Liver (tissue), 9 donors: Measurements from ENCODE around the gene CETN3. TPM values are rescaled to one million over a fixed set of nuclear protein-coding genes. Genes with fewer than 3 reads are reported as not detected.

Experiments
- DNase-seq: peaks from one replicate; pipeline ENCODE4 v3.0.0-alpha.2; 2017; ENCODE audit warnings: low spot score
- H3K27ac ChIP-seq, 2 donors: one replicate each; pipeline ENCODE4 v1.7.0; 2013; ENCODE audit warnings: inconsistent platforms in 2 of 2, low read length in 2 of 2, control low read depth in 1 of 2, low read depth in 1 of 2, mild to moderate bottlenecking in 1 of 2
- H3K27me3 ChIP-seq, 4 donors: one replicate each; pipeline versions ENCODE4 v1.6.1 to v1.7.0; 2013; ENCODE audit warnings: low read length in 3 of 4, inconsistent platforms in 1 of 4, mild to moderate bottlenecking in 1 of 4, moderate library complexity in 1 of 4; ENCODE audit not compliant: control insufficient read depth in 4 of 4, insufficient read depth in 4 of 4
- H3K36me3 ChIP-seq, 4 donors: one replicate each; pipeline versions ENCODE4 v1.6.1 to v1.7.0; 2013; ENCODE audit warnings: low read length in 3 of 4, mild to moderate bottlenecking in 3 of 4, low read depth in 1 of 4, moderate library complexity in 1 of 4; ENCODE audit not compliant: control insufficient read depth in 4 of 4, insufficient read depth in 3 of 4
- H3K4me1 ChIP-seq, 4 donors: one replicate each; pipeline versions ENCODE4 v1.6.1 to v1.7.0; 2013; ENCODE audit warnings: low read length in 3 of 4, mild to moderate bottlenecking in 3 of 4, moderate library complexity in 1 of 4; ENCODE audit not compliant: control insufficient read depth in 4 of 4, insufficient read depth in 4 of 4
- H3K4me3 ChIP-seq, 3 donors: one replicate each; pipeline versions ENCODE4 v1.6.1 to v1.7.0; 2013; ENCODE audit warnings: low read length in 3 of 3, control low read depth in 1 of 3, low read depth in 1 of 3, mild to moderate bottlenecking in 1 of 3
- H3K9ac ChIP-seq, 2 donors: one replicate each; pipeline ENCODE4 v1.7.0; 2013; ENCODE audit warnings: low read length in 2 of 2, mild to moderate bottlenecking in 2 of 2, moderate library complexity in 2 of 2, control low read depth in 1 of 2, low read depth in 1 of 2
- H3K9me3 ChIP-seq, 4 donors: one replicate each; pipeline versions ENCODE4 v1.6.1 to v1.7.0; 2013; ENCODE audit warnings: low read length in 3 of 4; ENCODE audit not compliant: control insufficient read depth in 4 of 4
- ATF3 ChIP-seq: IDR thresholded peaks from 2 replicates; pipeline ENCODE4 v1.6.1; 2016; ENCODE audit warnings: antibody characterized with exemption
- EGR1 ChIP-seq, 2 donors: IDR thresholded peaks; 2 replicates each; pipeline ENCODE4 v1.6.1; 2016 to 2018; ENCODE audit warnings: antibody characterized with exemption in 2 of 2, low read depth in 2 of 2
- FOXA1 ChIP-seq: IDR thresholded peaks from 2 replicates; pipeline ENCODE4 v1.6.1; 2016; ENCODE audit warnings: antibody characterized with exemption
- GABPA ChIP-seq, 2 donors: IDR thresholded peaks in 1 of 2; conservative IDR thresholded peaks in 1 of 2; 2 replicates each; pipeline ENCODE4 v1.6.1; 2016; ENCODE audit warnings: antibody characterized with exemption in 2 of 2, mild to moderate bottlenecking in 1 of 2, moderate library complexity in 1 of 2
- JUND ChIP-seq, 2 donors: IDR thresholded peaks; 2 replicates each; pipeline ENCODE4 v1.6.1; 2016; ENCODE audit warnings: antibody characterized with exemption in 2 of 2
- MAX ChIP-seq: IDR thresholded peaks from 2 replicates; pipeline ENCODE4 v1.6.1; 2016; ENCODE audit warnings: antibody characterized with exemption
- TAF1 ChIP-seq: conservative IDR thresholded peaks from 2 replicates; pipeline ENCODE4 v1.6.1; 2016; ENCODE audit warnings: antibody characterized with exemption, mild to moderate bottlenecking
- YY1 ChIP-seq: IDR thresholded peaks from 2 replicates; pipeline ENCODE4 v1.6.1; 2016; ENCODE audit warnings: antibody characterized with exemption, mild to moderate bottlenecking
- ZBTB33 ChIP-seq: IDR thresholded peaks from 2 replicates; pipeline ENCODE4 v1.6.1; 2016; ENCODE audit warnings: antibody characterized with exemption
- WGBS: extraction: QIAGEN DNeasy Blood & Tissue Kit; methylation state at CpG from one replicate; pipeline ENCODE4 v1.1.7; 2013; 5-methylcytosine and 5-hydroxymethylcytosine counted together
- polyA plus RNA-seq, 2 donors: library from polyadenylated mRNA; stranded (reverse) in 1 of 2; unstranded in 1 of 2; fragments of 200-250 nt in 1 of 2; fragments of >200 nt in 1 of 2; fragmentation: Nextera tagmentation in 1 of 2; extraction: Ambion mirVana in 1 of 2; gene quantifications; one replicate each; pipeline versions ENCODE4 v1.2.1 to v1.2.3, GENCODE V29; 2013 to 2015
- total RNA-seq, 2 donors: library from RNA; depleted of rRNA; stranded (reverse); fragments of >200 nt; gene quantifications; one replicate each; pipeline ENCODE4 v1.2.3, GENCODE V29; 2014
- TF ChIP-seq, protein P1 (sequence below): IDR thresholded peaks from 2 replicates; pipeline ENCODE4 v1.6.1; 2016; ENCODE audit warnings: antibody characterized with exemption, mild to moderate bottlenecking
- donor health status: healthy.
- donor health status: healthy.
- donor health status: healthy.
- donor health status: healthy.
- donor health status: healthy.

CETN3 gene
- total and polyA plus RNA-seq, 4 donors: 2.8 to 9.4 (median 6.9) TPM

DNA sequence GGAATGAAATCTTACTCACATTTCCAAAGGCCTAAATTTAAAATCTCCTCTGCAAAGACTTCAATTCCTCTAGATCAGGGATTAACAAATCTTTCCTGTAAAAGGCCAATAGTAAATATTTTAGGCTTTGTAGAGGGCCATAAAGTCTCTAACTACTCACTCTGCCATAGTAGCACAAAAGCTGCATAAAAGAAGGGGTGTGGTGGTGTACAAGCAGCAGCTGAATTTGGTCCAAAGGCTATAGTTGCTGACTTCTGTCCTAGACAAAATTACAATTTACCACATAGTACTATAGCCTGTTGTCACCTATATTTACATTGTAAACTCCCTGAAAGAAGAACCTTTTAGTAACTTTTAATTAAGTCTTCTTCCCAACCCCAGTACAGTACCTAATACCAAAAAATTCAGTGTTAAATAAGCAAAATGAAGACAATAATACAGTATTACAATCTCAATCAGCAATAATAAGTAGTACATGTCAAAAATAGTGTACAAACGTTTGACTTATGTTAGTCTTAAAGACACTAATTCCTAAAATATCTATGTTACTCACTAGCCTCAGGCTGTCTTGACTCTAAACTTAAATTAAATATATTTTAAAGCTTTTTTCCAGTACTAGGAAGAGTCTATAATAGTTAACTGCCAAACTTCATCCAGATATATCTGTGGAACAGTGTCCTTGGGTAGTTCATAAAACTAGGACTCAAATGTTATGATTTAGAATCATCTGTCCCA, 6.9 kb downstream of the CETN3 start:
- Histone ChIP-seq H3K27ac (no peak overlapping the region), H3K4me1 (peaks cover 0 to 1% (median 0%) of the 10 kb centered on the region in 4 donors), H3K4me3 (no peak overlapping the region), H3K9me3 (no peaks in the 10 kb centered on the region), H3K27me3 (no peaks in the 10 kb centered on the region), H3K9ac (no peak overlapping the region), H3K36me3 (peaks cover 0 to 16% (median 9%) of the 10 kb centered on the region in 4 donors)
- TF ChIP-seq TAF1 (no peak), YY1 (no peak), EGR1 (IDR thresholded peaks at IDR 0.05; ENCODE audit: low read depth in 2 of 2) (no peak), ATF3 (no peak), MAX (no peak), GABPA (IDR thresholded peaks at IDR 0.05 in 1 of 2, conservative IDR thresholded peaks at IDR 0.05 in 1 of 2) (no peak), JUND (IDR thresholded peaks at IDR 0.05) (no peak), ZBTB33 (no peak), FOXA1 (no peak)
- TF ChIP-seq, protein P1, sequence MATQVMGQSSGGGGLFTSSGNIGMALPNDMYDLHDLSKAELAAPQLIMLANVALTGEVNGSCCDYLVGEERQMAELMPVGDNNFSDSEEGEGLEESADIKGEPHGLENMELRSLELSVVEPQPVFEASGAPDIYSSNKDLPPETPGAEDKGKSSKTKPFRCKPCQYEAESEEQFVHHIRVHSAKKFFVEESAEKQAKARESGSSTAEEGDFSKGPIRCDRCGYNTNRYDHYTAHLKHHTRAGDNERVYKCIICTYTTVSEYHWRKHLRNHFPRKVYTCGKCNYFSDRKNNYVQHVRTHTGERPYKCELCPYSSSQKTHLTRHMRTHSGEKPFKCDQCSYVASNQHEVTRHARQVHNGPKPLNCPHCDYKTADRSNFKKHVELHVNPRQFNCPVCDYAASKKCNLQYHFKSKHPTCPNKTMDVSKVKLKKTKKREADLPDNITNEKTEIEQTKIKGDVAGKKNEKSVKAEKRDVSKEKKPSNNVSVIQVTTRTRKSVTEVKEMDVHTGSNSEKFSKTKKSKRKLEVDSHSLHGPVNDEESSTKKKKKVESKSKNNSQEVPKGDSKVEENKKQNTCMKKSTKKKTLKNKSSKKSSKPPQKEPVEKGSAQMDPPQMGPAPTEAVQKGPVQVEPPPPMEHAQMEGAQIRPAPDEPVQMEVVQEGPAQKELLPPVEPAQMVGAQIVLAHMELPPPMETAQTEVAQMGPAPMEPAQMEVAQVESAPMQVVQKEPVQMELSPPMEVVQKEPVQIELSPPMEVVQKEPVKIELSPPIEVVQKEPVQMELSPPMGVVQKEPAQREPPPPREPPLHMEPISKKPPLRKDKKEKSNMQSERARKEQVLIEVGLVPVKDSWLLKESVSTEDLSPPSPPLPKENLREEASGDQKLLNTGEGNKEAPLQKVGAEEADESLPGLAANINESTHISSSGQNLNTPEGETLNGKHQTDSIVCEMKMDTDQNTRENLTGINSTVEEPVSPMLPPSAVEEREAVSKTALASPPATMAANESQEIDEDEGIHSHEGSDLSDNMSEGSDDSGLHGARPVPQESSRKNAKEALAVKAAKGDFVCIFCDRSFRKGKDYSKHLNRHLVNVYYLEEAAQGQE: no peak
- DNase-seq: no peak
- WGBS: 84% methylated on average over 1 of the region's 1 CpG

DNA sequence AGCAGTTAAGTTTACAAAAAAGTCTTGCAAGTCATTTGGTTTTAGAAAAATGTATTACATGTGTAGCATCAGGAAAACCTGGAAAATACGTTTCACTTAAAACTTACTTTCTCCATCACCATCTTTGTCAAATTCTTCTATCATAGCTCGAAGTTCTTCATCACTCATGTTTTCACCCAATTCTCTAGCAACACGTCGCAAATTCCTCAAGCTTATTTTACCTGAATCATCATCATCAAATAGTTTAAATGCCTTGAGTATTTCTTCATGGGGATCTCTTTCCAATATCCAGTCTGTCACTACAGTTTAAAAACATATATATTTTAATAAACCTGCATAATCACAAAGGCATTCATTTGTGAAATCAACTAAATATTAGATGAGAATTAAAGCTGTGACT, 10.3 kb downstream of the CETN3 start:
- H3K27ac ChIP-seq: no peak overlapping the region
- TF ChIP-seq ATF3: no peak
- TF ChIP-seq GABPA (IDR thresholded peaks at IDR 0.05 in 1 of 2, conservative IDR thresholded peaks at IDR 0.05 in 1 of 2): no peak
- H3K4me1 ChIP-seq: no peaks in the 10 kb centered on the region
- H3K9ac ChIP-seq: no peak overlapping the region
- H3K27me3 ChIP-seq: no peaks in the 10 kb centered on the region
- no peak overlapping the region for H3K4me3 ChIP-seq
- peaks cover 0 to 20% (median 11%) of the 10 kb centered on the region in 4 donors for H3K36me3 ChIP-seq
- no peaks in the 10 kb centered on the region for H3K9me3 ChIP-seq
- WGBS: 98% methylated on average over 4 of the region's 4 CpGs
- DNase-seq: no peak
